K562 (cell line): ENCODE results near the gene ASMTL. TPM values are rescaled to one million over a fixed set of nuclear protein-coding genes. Genes with fewer than 3 reads are reported as not detected.

ENCODE experiments used
- ATAC-seq: fragments of 200-7000 bp; cut with Tn5 transposase; 3 replicates; pipeline ENCODE4 v1.9.1; 2020; ENCODE audit warnings: moderate library complexity
- BruUV-seq: library from RNA; stranded (reverse); fragments of 400-500 nt; replicated peaks from 2 replicates; lab custom pipeline; 2021; lab: Mats Ljungman, UMichigan
- CTCF ChIA-PET: fragments of 300-600 bp; formaldehyde crosslinking; extraction: SDS; loops from one replicate; lab custom pipeline; 2021; ENCODE audit warnings: low intra/inter-chr PET ratio; lab: Yijun Ruan, JAX
- POLR2A ChIA-PET: fragments of 300-600, 350-650 bp; sonication (Branson Sonifier 250); formaldehyde crosslinking; extraction: SDS; loops from one replicate; lab custom pipeline; 2021; ENCODE audit warnings: antibody characterized with exemption, inconsistent platforms; lab: Yijun Ruan, JAX
- DNase-seq, 4 experiments: peaks; one replicate each; pipeline versions ENCODE4 v3.0.0 to v3.0.0-alpha.2; 2011 to 2018; ENCODE audit warnings: low spot score in 3 of 4, mixed read lengths in 3 of 4; ENCODE audit errors: extremely low read depth in 1 of 4
- FAIRE-seq: peaks from 2 replicates; lab custom pipeline; 2011; peaks lifted over from hg19 to GRCh38; lab: Jason Lieb, UNC
- H2AFZ ChIP-seq: 2 replicates; pipeline ENCODE4 v1.6.0; 2011; ENCODE audit warnings: low read depth, low read length, control low read depth, inconsistent platforms
- H3K27ac ChIP-seq: fragments of 200-600 bp; 3 replicates; pipeline ENCODE4 v1.8.0; 2011; ENCODE audit warnings: low read depth, mild to moderate bottlenecking, control low read depth, inconsistent platforms, low read length, moderate library complexity, mixed read lengths; ENCODE audit errors: extremely low read depth
- H3K27me3 ChIP-seq, 2 experiments: fragments of 300-600 bp in 1 of 2; 2 replicates in 1 of 2; 3 replicates in 1 of 2; pipeline versions ENCODE4 v1.6.0 to v1.8.0; 2011; ENCODE audit warnings: inconsistent platforms in 2 of 2, low read length in 2 of 2, mild to moderate bottlenecking in 1 of 2, mixed read lengths in 1 of 2, moderate library complexity in 1 of 2; ENCODE audit not compliant: control insufficient read depth in 2 of 2, insufficient read depth in 2 of 2
- H3K36me3 ChIP-seq: fragments of 300-600 bp; 3 replicates; pipeline ENCODE4 v1.8.0; 2011; ENCODE audit warnings: mild to moderate bottlenecking, low read length, inconsistent platforms; ENCODE audit not compliant: control insufficient read depth, insufficient read depth
- H3K4me1 ChIP-seq, 2 experiments: fragments of 200-600 bp in 1 of 2; replicated peaks in 1 of 2; 2 replicates in 1 of 2; 3 replicates in 1 of 2; pipeline versions ENCODE4 v1.5.1 to v1.8.0; 2011; ENCODE audit warnings: inconsistent platforms in 2 of 2, low read length in 2 of 2, mild to moderate bottlenecking in 1 of 2, mixed read lengths in 1 of 2, moderate library complexity in 1 of 2; ENCODE audit not compliant: control insufficient read depth in 2 of 2, insufficient read depth in 2 of 2
- H3K4me2 ChIP-seq: 2 replicates; pipeline ENCODE4 v1.6.1; 2011; ENCODE audit warnings: low read length, control low read depth, inconsistent platforms, mixed read lengths; ENCODE audit not compliant: insufficient read depth
- H3K4me3 ChIP-seq: fragments of 200-600 bp; sonication (generic), shearing (Covaris generic); 2 replicates; pipeline ENCODE4 v1.5.1; 2016; ENCODE audit warnings: control low read depth, inconsistent platforms
- H3K79me2 ChIP-seq: fragments of 200-600 bp; 3 replicates; pipeline ENCODE4 v1.8.0; 2011; ENCODE audit warnings: low read length, inconsistent platforms; ENCODE audit not compliant: control insufficient read depth, insufficient read depth
- H3K9ac ChIP-seq, 2 experiments: 2 replicates each; pipeline versions ENCODE4 v1.6.0 to v1.6.1; 2011; ENCODE audit warnings: low read depth in 2 of 2, low read length in 2 of 2, control low read depth in 1 of 2, inconsistent platforms in 1 of 2, mild to moderate bottlenecking in 1 of 2, mixed read lengths in 1 of 2; ENCODE audit not compliant: insufficient read depth in 1 of 2
- H3K9me1 ChIP-seq: one replicate; pipeline ENCODE4 v1.6.0; 2011; ENCODE audit warnings: inconsistent platforms, mild to moderate bottlenecking, low read length, moderate library complexity; ENCODE audit not compliant: control insufficient read depth, insufficient read depth
- H3K9me3 ChIP-seq: replicated peaks from 2 replicates; pipeline ENCODE4 v1.5.1; 2011; ENCODE audit warnings: low read depth, low read length, inconsistent platforms; ENCODE audit not compliant: control insufficient read depth, insufficient read depth
- H4K20me1 ChIP-seq: replicated peaks from 2 replicates; pipeline ENCODE4 v1.6.1; 2011; ENCODE audit warnings: low read length, inconsistent platforms, mixed read lengths; ENCODE audit not compliant: control insufficient read depth, insufficient read depth
- BCOR ChIP-seq: fragments of 450-650 bp; IDR thresholded peaks from 2 replicates; pipeline ENCODE4 v1.6.1; 2016
- CREBBP ChIP-seq: IDR thresholded peaks from one replicate; pipeline ENCODE4 v1.6.1; 2012; ENCODE audit warnings: low read depth, mild to moderate bottlenecking, control low read depth, inconsistent platforms, low read length
- ELF1 ChIP-seq: fragments of 200-800 bp; sonication (Bioruptor generic); IDR thresholded peaks from 2 replicates; pipeline ENCODE4 v1.6.1; 2016; ENCODE audit warnings: missing genetic modification characterization, missing compliant biosample characterization
- FOXA3 ChIP-seq, 2 experiments: fragments of 450-650 bp in 1 of 2; sonication (generic) in 1 of 2; formaldehyde crosslinking; IDR thresholded peaks in 1 of 2; conservative IDR thresholded peaks in 1 of 2; 2 replicates each; pipeline versions ENCODE4 v1.4.0 to v1.8.0; 2020 to 2022; ENCODE audit warnings: mild to moderate bottlenecking in 2 of 2, missing genetic modification reagents in 1 of 2
- FOXJ2 ChIP-seq: fragments of 200-800 bp; sonication (Bioruptor generic); IDR thresholded peaks from 2 replicates; pipeline ENCODE4 v1.6.1; 2016; ENCODE audit warnings: missing genetic modification characterization, missing compliant biosample characterization
- HNRNPLL ChIP-seq: fragments of 200-400 bp; formaldehyde crosslinking; IDR thresholded peaks from 2 replicates; pipeline ENCODE4 v1.6.1; 2017; ENCODE audit warnings: low read length, low read depth, mild to moderate bottlenecking; ENCODE audit not compliant: poor library complexity, severe bottlenecking
- KAT7 ChIP-seq: sonication (generic); formaldehyde crosslinking; IDR thresholded peaks from 2 replicates; pipeline ENCODE4 v1.8.0; 2022; ENCODE audit warnings: missing genetic modification reagents, mild to moderate bottlenecking, borderline replicate concordance
- MAFG ChIP-seq: fragments of 450-650 bp; conservative IDR thresholded peaks from 2 replicates; pipeline ENCODE4 v1.6.1; 2016; ENCODE audit warnings: missing genetic modification characterization, missing compliant biosample characterization
- MTA2 ChIP-seq: fragments of 450-650 bp; IDR thresholded peaks from 2 replicates; pipeline ENCODE4 v1.6.1; 2016; ENCODE audit warnings: low read depth
- PRMT5 ChIP-seq: sonication (generic); formaldehyde crosslinking; IDR thresholded peaks from 2 replicates; pipeline ENCODE4 v1.5.0; 2020; ENCODE audit warnings: missing genetic modification reagents
- SMAD3 ChIP-seq: fragments of 450-650 bp; formaldehyde crosslinking; conservative IDR thresholded peaks from 2 replicates; pipeline ENCODE4 v1.4.0; 2020; ENCODE audit warnings: mild to moderate bottlenecking
- TEAD4 ChIP-seq, 2 experiments: sonication (generic) in 1 of 2; formaldehyde crosslinking in 1 of 2; IDR thresholded peaks; 2 replicates each; pipeline versions ENCODE4 v1.6.1 to v1.8.0; 2012 to 2022; ENCODE audit warnings: borderline replicate concordance in 1 of 2, inconsistent platforms in 1 of 2, low read length in 1 of 2, mild to moderate bottlenecking in 1 of 2, missing genetic modification reagents in 1 of 2
- TSHZ1 ChIP-seq: fragments of 250-450 bp; sonication (Bioruptor Pico); IDR thresholded peaks from 2 replicates; pipeline ENCODE4 v1.4.0; 2020; ENCODE audit warnings: mild to moderate bottlenecking, moderate library complexity
- ZC3H11A ChIP-seq: IDR thresholded peaks from 2 replicates; pipeline ENCODE4 v1.6.1; 2012; ENCODE audit warnings: low read depth, low read length, improper control_type of control experiment
- ZFP1 ChIP-seq: fragments of 450-650 bp; formaldehyde crosslinking; IDR thresholded peaks from 2 replicates; pipeline ENCODE4 v1.4.0; 2020; ENCODE audit warnings: mild to moderate bottlenecking, mixed read lengths
- WGBS: fragments of 100-300 bp; shearing (Covaris generic); methylation state at CpG from one replicate; pipeline ENCODE4 v1.1.6; 2016; ENCODE audit warnings: low coverage, mixed read lengths; ENCODE audit not compliant: insufficient coverage; ENCODE audit errors: missing lambda C conversion rate; 5-methylcytosine and 5-hydroxymethylcytosine counted together
- in situ Hi-C: fragments of 300-500 bp; cut with MboI; formaldehyde crosslinking; loops from 4 replicates; pipeline ENCODE4 v1.15.0; 2018; ENCODE audit warnings: inconsistent platforms, mixed read lengths
- intact Hi-C: fragments of 100-400 bp; cut with micrococcal nuclease; formaldehyde crosslinking; loops from 2 replicates; pipeline ENCODE4 v1.14.2; 2022
- polyA plus RNA-seq, 8 experiments: library from polyadenylated mRNA; depleted of rRNA in 4 of 8; stranded (reverse) in 5 of 8; unstranded in 3 of 8; fragments of >200 nt; fragmentation: Nextera tagmentation in 2 of 8; fragmentation: Illumina TruSeq in 1 of 8; extraction: Ambion mirVana in 2 of 8; extraction: Trizol in 1 of 8; gene quantifications; 2 replicates each; pipeline versions ENCODE4 v1.2.1 to v1.2.3, GENCODE V29; 2011 to 2014; ENCODE audit warnings: inconsistent platforms in 1 of 8, missing spikeins in 1 of 8
- total RNA-seq, 7 experiments: library from RNA; depleted of rRNA in 6 of 7; stranded (reverse); fragments of >200 nt in 6 of 7; fragmentation: Illumina TruSeq in 2 of 7; extraction: Trizol in 2 of 7; gene quantifications; 2 replicates each; pipeline versions ENCODE4 v1.2.1 to v1.2.3, GENCODE V29; 2011 to 2021; ENCODE audit warnings: low replicate concordance in 1 of 7
- TF ChIP-seq, protein P1 (sequence below): sonication (generic); formaldehyde crosslinking; IDR thresholded peaks from 2 replicates; pipeline ENCODE4 v1.9.0; 2022; ENCODE audit warnings: mild to moderate bottlenecking, missing genetic modification reagents

The ASMTL gene
- total and polyA plus RNA-seq, 9 of the 15 experiments (the other 6 are each of a cell fraction or from before 2014, with no cell fraction given): 0.56 to 20.6 (median 7.6) TPM

DNA sequence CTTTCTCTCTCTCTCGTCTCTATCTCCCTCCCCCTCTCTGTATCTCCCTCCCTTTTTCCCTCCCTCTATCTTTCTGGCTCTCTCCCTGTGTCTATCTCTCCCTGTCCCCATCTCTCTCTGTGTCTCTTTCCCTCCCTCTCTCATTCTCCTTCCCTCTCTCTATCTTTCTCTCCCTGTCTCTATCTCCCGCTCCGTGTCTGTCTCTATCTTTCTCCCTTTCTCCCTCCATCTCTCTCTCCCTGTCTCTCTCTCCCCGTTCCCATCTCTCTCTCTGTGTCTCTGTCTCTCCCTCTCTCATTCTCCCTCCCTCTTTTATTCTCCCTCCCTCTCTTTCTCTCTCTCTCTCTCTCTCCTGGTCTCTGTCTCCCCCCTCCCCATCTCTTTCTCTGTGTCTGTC lies 93.2 kb downstream of the ASMTL start:
- Histone ChIP-seq H3K9me1 (no peaks in the 10 kb centered on the region), H3K27me3 (no peaks in the 10 kb centered on the region), H2AFZ (no peak overlapping the region), H3K4me2 (no peak overlapping the region), H3K36me3 (no peaks in the 10 kb centered on the region), H3K4me1 (no peaks in the 10 kb centered on the region), H3K4me3 (no peak overlapping the region), H3K79me2 (no peaks in the 10 kb centered on the region), H3K27ac (no peak overlapping the region), H4K20me1 (no peaks in the 10 kb centered on the region), H3K9ac (no peak overlapping the region), H3K9me3 (no peaks in the 10 kb centered on the region)
- TF ChIP-seq SMAD3 (CRISPR knock-in tag) (no peak), MAFG (tag) (no peak), ZC3H11A (no peak), ELF1 (no peak), ZFP1 (CRISPR knock-in tag) (no peak), TSHZ1 (no peak), CREBBP (no peak), KAT7 (CRISPR knock-in tag) (no peak), MTA2 (no peak), PRMT5 (CRISPR knock-in tag) (no peak), TEAD4 (IDR thresholded peaks at IDR 0.05; ENCODE audit: low read length) (no peak), TEAD4 (CRISPR knock-in tag; IDR thresholded peaks at IDR 0.05; ENCODE audit: borderline replicate concordance) (no peak), BCOR (no peak), HNRNPLL (no peak), FOXA3 (CRISPR knock-in tag; conservative IDR thresholded peaks at IDR 0.05 in 1 of 2, IDR thresholded peaks at IDR 0.05 in 1 of 2) (no peak), FOXJ2 (no peak)
- TF ChIP-seq, protein P1, sequence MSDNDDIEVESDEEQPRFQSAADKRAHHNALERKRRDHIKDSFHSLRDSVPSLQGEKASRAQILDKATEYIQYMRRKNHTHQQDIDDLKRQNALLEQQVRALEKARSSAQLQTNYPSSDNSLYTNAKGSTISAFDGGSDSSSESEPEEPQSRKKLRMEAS (CRISPR knock-in tag): no peak
- 0% methylated on average over 1 of the region's 4 CpGs for WGBS
- no TSS peak for BruUV-seq
- in situ Hi-C loops: no loop called here
- no peak for FAIRE-seq
- ChIA-PET CTCF (no interaction called here), POLR2A (no interaction called here)
- no peak for ATAC-seq
- intact Hi-C loops: no loop called here
- no peak for DNase-seq
